K562 (cell line): ENCODE data around the gene ETNK2. TPM values are rescaled to one million over a fixed set of nuclear protein-coding genes. Genes with fewer than 3 reads are reported as not detected.

Experiments
- ELF4 ChIP-seq: fragments of 450-650 bp; formaldehyde crosslinking; IDR thresholded peaks from 2 replicates; pipeline ENCODE4 v1.4.0; 2022; ENCODE audit warnings: missing genetic modification characterization
- EP300 ChIP-seq: IDR thresholded peaks from 2 replicates; pipeline ENCODE4 v1.6.1; 2012; ENCODE audit warnings: low read length, improper control_type of control experiment
- HOXB6 ChIP-seq: fragments of 250-450 bp; sonication (Bioruptor Pico); IDR thresholded peaks from 2 replicates; pipeline ENCODE4 v1.5.1; 2022; ENCODE audit warnings: mild to moderate bottlenecking, borderline replicate concordance
- MTA1 ChIP-seq: fragments of 450-650 bp; IDR thresholded peaks from 2 replicates; pipeline ENCODE4 v1.6.1; 2017; ENCODE audit warnings: borderline replicate concordance
- NCOR1 ChIP-seq: fragments of 450-650 bp; IDR thresholded peaks from 2 replicates; pipeline ENCODE4 v1.6.1; 2016; ENCODE audit warnings: mild to moderate bottlenecking, moderate library complexity
- NR4A1 ChIP-seq, 2 experiments: fragments of 250-450 bp in 1 of 2; fragments of 450-650 bp in 1 of 2; sonication (Bioruptor Pico) in 1 of 2; IDR thresholded peaks; 2 replicates each; pipeline versions ENCODE4 v1.4.0 to v1.6.1; 2016 to 2020; ENCODE audit warnings: mild to moderate bottlenecking in 2 of 2, missing compliant biosample characterization in 1 of 2, missing genetic modification characterization in 1 of 2, moderate library complexity in 1 of 2
- OTX1 ChIP-seq: fragments of 450-650 bp; formaldehyde crosslinking; IDR thresholded peaks from 2 replicates; pipeline ENCODE4 v1.4.0; 2022; ENCODE audit warnings: mild to moderate bottlenecking
- POU5F1 ChIP-seq: fragments of 150-350 bp; IDR thresholded peaks from 2 replicates; pipeline ENCODE4 v1.6.1; 2014; ENCODE audit warnings: borderline replicate concordance, low read length, low read depth, mild to moderate bottlenecking; ENCODE audit not compliant: partially characterized antibody
- ZBTB1 ChIP-seq: sonication (generic); formaldehyde crosslinking; IDR thresholded peaks from 2 replicates; pipeline ENCODE4 v1.8.1; 2023; ENCODE audit warnings: missing genetic modification reagents, low read depth, mild to moderate bottlenecking, borderline replicate concordance
- ZBTB17 ChIP-seq: fragments of 450-650 bp; formaldehyde crosslinking; IDR thresholded peaks from 2 replicates; pipeline ENCODE4 v1.4.0; 2020; ENCODE audit warnings: mild to moderate bottlenecking
- ZNF239 ChIP-seq: fragments of 250-450 bp; sonication (Bioruptor Pico); IDR thresholded peaks from 2 replicates; pipeline ENCODE4 v1.4.0; 2020; ENCODE audit warnings: mild to moderate bottlenecking
- ZNF695 ChIP-seq: fragments of 450-650 bp; formaldehyde crosslinking; IDR thresholded peaks from 2 replicates; pipeline ENCODE4 v1.4.0; 2020; ENCODE audit warnings: mild to moderate bottlenecking, moderate library complexity
- ZNF707 ChIP-seq: fragments of 250-450 bp; sonication (Bioruptor Pico); conservative IDR thresholded peaks from 2 replicates; pipeline ENCODE4 v1.8.0; 2022; ENCODE audit warnings: inconsistent platforms, mild to moderate bottlenecking, moderate library complexity
- ZNF77 ChIP-seq: fragments of 250-450 bp; sonication (Bioruptor Pico); IDR thresholded peaks from 2 replicates; pipeline ENCODE4 v1.5.0; 2020
- polyA plus RNA-seq, 8 experiments: library from polyadenylated mRNA; depleted of rRNA in 4 of 8; stranded (reverse) in 5 of 8; unstranded in 3 of 8; fragments of >200 nt; fragmentation: Nextera tagmentation in 2 of 8; fragmentation: Illumina TruSeq in 1 of 8; extraction: Ambion mirVana in 2 of 8; extraction: Trizol in 1 of 8; gene quantifications; 2 replicates each; pipeline versions ENCODE4 v1.2.1 to v1.2.3, GENCODE V29; 2011 to 2014; ENCODE audit warnings: inconsistent platforms in 1 of 8, missing spikeins in 1 of 8
- total RNA-seq, 7 experiments: library from RNA; depleted of rRNA in 6 of 7; stranded (reverse); fragments of >200 nt in 6 of 7; fragmentation: Illumina TruSeq in 2 of 7; extraction: Trizol in 2 of 7; gene quantifications; 2 replicates each; pipeline versions ENCODE4 v1.2.1 to v1.2.3, GENCODE V29; 2011 to 2021; ENCODE audit warnings: low replicate concordance in 1 of 7
- TF ChIP-seq, protein P1 (sequence below): sonication (generic); formaldehyde crosslinking; IDR thresholded peaks from 2 replicates; pipeline ENCODE4 v1.8.0; 2023; ENCODE audit warnings: mild to moderate bottlenecking, missing genetic modification reagents
- TF ChIP-seq, protein P2 (sequence below): IDR thresholded peaks from 2 replicates; pipeline ENCODE4 v1.6.1; 2011; ENCODE audit warnings: borderline replicate concordance, low read depth, mild to moderate bottlenecking, moderate library complexity, low read length; ENCODE audit not compliant: insufficient read depth, poor library complexity, severe bottlenecking
- TF ChIP-seq, protein P3 (sequence below): fragments of 250-450 bp; sonication (Bioruptor Pico); IDR thresholded peaks from 2 replicates; pipeline ENCODE4 v1.4.0; 2020; ENCODE audit warnings: mild to moderate bottlenecking, moderate library complexity, borderline replicate concordance
- TF ChIP-seq, protein P4 (sequence below), 2 experiments: fragments of 450-650 bp in 1 of 2; IDR thresholded peaks; 2 replicates each; pipeline ENCODE4 v1.6.1; 2011 to 2017; ENCODE audit warnings: low read depth in 2 of 2, antibody characterized with exemption in 1 of 2, borderline replicate concordance in 1 of 2, low read length in 1 of 2, mild to moderate bottlenecking in 1 of 2, mixed read lengths in 1 of 2; ENCODE audit not compliant: control insufficient read depth in 1 of 2

ETNK2 gene
- total and polyA plus RNA-seq, 9 of the 15 experiments (the other 6 are each of a cell fraction or from before 2014, with no cell fraction given) = 0.03 to 0.38 (median 0.13) TPM; not detected in 4

DNA sequence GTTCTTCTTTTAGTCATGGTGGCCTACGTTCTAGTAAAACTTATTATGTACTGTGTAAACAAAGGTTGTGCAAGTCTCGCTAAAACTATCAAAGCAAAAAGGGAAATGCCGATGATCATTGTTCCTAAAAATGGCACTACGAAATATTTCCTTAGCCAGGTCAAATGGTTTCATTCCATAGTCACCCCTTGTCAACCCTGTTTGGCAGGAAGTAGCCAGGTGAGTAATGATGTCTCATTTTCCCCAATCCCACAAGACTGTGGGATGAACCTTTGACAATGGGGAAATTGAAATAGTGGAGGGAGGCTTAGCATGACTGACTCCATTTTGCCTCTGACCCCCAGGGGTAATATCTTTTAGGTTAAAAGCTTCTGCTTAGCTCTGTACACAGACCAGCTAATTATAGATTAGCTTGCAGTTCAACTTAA is 19.9 kb upstream of the ETNK2 start (continued):
- TF ChIP-seq ZNF239 (peak; percentile 87), HOXB6 (CRISPR knock-in tag) (no peak), OTX1 (CRISPR knock-in tag) (no peak), ZNF695 (CRISPR knock-in tag) (peak; percentile 95), EP300 (no peak), ELF4 (CRISPR knock-in tag) (peak; percentile 83; the same call in 1 of the 2 replicates), ZNF707 (CRISPR knock-in tag) (no peak), POU5F1 (no peak), ZNF77 (CRISPR knock-in tag) (no peak), ZBTB17 (CRISPR knock-in tag) (peak; percentile 94), MTA1 (no peak), ZBTB1 (CRISPR knock-in tag) (no peak), NCOR1 (no peak), NR4A1 (CRISPR knock-in tag; IDR thresholded peaks at IDR 0.05) (peak; percentile 95; the same call in 1 of the 2 replicates), NR4A1 (tag; IDR thresholded peaks at IDR 0.05) (peak; percentile 96)
- TF ChIP-seq, protein P1, sequence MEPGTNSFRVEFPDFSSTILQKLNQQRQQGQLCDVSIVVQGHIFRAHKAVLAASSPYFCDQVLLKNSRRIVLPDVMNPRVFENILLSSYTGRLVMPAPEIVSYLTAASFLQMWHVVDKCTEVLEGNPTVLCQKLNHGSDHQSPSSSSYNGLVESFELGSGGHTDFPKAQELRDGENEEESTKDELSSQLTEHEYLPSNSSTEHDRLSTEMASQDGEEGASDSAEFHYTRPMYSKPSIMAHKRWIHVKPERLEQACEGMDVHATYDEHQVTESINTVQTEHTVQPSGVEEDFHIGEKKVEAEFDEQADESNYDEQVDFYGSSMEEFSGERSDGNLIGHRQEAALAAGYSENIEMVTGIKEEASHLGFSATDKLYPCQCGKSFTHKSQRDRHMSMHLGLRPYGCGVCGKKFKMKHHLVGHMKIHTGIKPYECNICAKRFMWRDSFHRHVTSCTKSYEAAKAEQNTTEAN (CRISPR knock-in tag) = no peak
- TF ChIP-seq, protein P2, sequence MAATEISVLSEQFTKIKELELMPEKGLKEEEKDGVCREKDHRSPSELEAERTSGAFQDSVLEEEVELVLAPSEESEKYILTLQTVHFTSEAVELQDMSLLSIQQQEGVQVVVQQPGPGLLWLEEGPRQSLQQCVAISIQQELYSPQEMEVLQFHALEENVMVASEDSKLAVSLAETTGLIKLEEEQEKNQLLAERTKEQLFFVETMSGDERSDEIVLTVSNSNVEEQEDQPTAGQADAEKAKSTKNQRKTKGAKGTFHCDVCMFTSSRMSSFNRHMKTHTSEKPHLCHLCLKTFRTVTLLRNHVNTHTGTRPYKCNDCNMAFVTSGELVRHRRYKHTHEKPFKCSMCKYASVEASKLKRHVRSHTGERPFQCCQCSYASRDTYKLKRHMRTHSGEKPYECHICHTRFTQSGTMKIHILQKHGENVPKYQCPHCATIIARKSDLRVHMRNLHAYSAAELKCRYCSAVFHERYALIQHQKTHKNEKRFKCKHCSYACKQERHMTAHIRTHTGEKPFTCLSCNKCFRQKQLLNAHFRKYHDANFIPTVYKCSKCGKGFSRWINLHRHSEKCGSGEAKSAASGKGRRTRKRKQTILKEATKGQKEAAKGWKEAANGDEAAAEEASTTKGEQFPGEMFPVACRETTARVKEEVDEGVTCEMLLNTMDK = no peak
- TF ChIP-seq, protein P3, sequence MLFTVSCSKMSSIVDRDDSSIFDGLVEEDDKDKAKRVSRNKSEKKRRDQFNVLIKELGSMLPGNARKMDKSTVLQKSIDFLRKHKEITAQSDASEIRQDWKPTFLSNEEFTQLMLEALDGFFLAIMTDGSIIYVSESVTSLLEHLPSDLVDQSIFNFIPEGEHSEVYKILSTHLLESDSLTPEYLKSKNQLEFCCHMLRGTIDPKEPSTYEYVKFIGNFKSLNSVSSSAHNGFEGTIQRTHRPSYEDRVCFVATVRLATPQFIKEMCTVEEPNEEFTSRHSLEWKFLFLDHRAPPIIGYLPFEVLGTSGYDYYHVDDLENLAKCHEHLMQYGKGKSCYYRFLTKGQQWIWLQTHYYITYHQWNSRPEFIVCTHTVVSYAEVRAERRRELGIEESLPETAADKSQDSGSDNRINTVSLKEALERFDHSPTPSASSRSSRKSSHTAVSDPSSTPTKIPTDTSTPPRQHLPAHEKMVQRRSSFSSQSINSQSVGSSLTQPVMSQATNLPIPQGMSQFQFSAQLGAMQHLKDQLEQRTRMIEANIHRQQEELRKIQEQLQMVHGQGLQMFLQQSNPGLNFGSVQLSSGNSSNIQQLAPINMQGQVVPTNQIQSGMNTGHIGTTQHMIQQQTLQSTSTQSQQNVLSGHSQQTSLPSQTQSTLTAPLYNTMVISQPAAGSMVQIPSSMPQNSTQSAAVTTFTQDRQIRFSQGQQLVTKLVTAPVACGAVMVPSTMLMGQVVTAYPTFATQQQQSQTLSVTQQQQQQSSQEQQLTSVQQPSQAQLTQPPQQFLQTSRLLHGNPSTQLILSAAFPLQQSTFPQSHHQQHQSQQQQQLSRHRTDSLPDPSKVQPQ (CRISPR knock-in tag) = peak; percentile 88; the same call in 1 of the 2 replicates
- TF ChIP-seq, protein P4, sequence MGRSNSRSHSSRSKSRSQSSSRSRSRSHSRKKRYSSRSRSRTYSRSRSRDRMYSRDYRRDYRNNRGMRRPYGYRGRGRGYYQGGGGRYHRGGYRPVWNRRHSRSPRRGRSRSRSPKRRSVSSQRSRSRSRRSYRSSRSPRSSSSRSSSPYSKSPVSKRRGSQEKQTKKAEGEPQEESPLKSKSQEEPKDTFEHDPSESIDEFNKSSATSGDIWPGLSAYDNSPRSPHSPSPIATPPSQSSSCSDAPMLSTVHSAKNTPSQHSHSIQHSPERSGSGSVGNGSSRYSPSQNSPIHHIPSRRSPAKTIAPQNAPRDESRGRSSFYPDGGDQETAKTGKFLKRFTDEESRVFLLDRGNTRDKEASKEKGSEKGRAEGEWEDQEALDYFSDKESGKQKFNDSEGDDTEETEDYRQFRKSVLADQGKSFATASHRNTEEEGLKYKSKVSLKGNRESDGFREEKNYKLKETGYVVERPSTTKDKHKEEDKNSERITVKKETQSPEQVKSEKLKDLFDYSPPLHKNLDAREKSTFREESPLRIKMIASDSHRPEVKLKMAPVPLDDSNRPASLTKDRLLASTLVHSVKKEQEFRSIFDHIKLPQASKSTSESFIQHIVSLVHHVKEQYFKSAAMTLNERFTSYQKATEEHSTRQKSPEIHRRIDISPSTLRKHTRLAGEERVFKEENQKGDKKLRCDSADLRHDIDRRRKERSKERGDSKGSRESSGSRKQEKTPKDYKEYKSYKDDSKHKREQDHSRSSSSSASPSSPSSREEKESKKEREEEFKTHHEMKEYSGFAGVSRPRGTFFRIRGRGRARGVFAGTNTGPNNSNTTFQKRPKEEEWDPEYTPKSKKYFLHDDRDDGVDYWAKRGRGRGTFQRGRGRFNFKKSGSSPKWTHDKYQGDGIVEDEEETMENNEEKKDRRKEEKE (IDR thresholded peaks at IDR 0.05; ENCODE audit: borderline replicate concordance in 1 of 2, control insufficient read depth in 1 of 2, low read depth in 2 of 2, low read length in 1 of 2) = no peak
